Measurements from ENCODE around the gene AGO1. TPM values are rescaled to one million over a fixed set of nuclear protein-coding genes. Genes with fewer than 3 reads are reported as not detected.
"Not testable (repeated sequence)": the region's sequence is repeated elsewhere in the genome, so short reads cannot be mapped to it uniquely, and the experiment has no call there.

AGO1 gene
- polyA plus RNA-seq, 12 donors, result 8.2 to 39.8 (median 10.4) TPM

- DNase-seq, result no peak
Observed at GRCh38 chr1:35971601-35972000, 88.6 kb downstream of the AGO1 start.

- DNase-seq, result not testable (repeated sequence)
Observed at GRCh38 chr1:35972631-35973030, 89.6 kb downstream of the AGO1 start.

- DNase-seq, result no peak
Observed at GRCh38 chr1:35980090-35980489, 97.1 kb downstream of the AGO1 start.

Other genes with a start within 250 kb of the AGO1 start
- 10 to 100 TPM in 11 of 12 donors, not detected in 1; 34.6 to 72.2 (median 64.1) TPM for gene PSMB2, start 241.7 kb upstream of the AGO1 start, polyA plus RNA-seq (ENCODE audit: insufficient read length in 12 of 12)
- 10 to 100 TPM in 6 of 12 donors, 1 to 10 TPM in 5, not detected in 1; 6.4 to 14.0 (median 10.6) TPM for gene C1orf216, start 164.3 kb upstream of the AGO1 start, polyA plus RNA-seq (ENCODE audit: insufficient read length in 12 of 12)
- gene CLSPN, start 113.2 kb upstream of the AGO1 start, polyA plus RNA-seq (ENCODE audit: insufficient read length in 12 of 12), result 10 to 100 TPM in 1 of 12 donors, 1 to 10 TPM in 10, not detected in 1; 2.6 to 10.4 (median 7.3) TPM
- 10 to 100 TPM in 10 of 12 donors, 1 to 10 TPM in 1, not detected in 1; 9.4 to 30.5 (median 14.8) TPM for gene AGO4, start 75.2 kb upstream of the AGO1 start, polyA plus RNA-seq (ENCODE audit: insufficient read length in 12 of 12)
- gene AGO3, start 47.9 kb downstream of the AGO1 start, polyA plus RNA-seq (ENCODE audit: insufficient read length in 12 of 12), result 10 to 100 TPM in 8 of 12 donors, 1 to 10 TPM in 4; 9.3 to 94.1 (median 12.0) TPM
- gene TEKT2, start 200.9 kb downstream of the AGO1 start, polyA plus RNA-seq (ENCODE audit: insufficient read length in 12 of 12), result 1 to 10 TPM in 1 of 12 donors, under 1 TPM in 9, not detected in 2; 0.16 to 1.4 (median 0.40) TPM
- gene ADPRS, start 205.7 kb downstream of the AGO1 start, polyA plus RNA-seq (ENCODE audit: insufficient read length in 12 of 12), result 10 to 100 TPM in 11 of 12 donors, not detected in 1; 17.2 to 28.5 (median 24.1) TPM
- gene COL8A2, start 242.0 kb downstream of the AGO1 start, polyA plus RNA-seq (ENCODE audit: insufficient read length in 12 of 12), result 10 to 100 TPM in 6 of 12 donors, 1 to 10 TPM in 5, not detected in 1; 6.3 to 19.9 (median 11.1) TPM